Natural killer cell (primary cell): ENCODE data around the gene SNX30. TPM values are rescaled to one million over a fixed set of nuclear protein-coding genes. Genes with fewer than 3 reads are reported as not detected.

Experiments used
- ATAC-seq, 3 donors: fragments of 150-1000 bp in 2 of 3; fragments of 200-7000 bp in 1 of 3; cut with Tn5 transposase; 1 replicate in 1 of 3; 2 replicates in 2 of 3; pipeline ENCODE4 v1.10.0; 2021; ENCODE audit warnings: mild to moderate bottlenecking in 2 of 3, moderate library complexity in 2 of 3
- DNase-seq, 2 donors: peaks; one replicate each; pipeline versions ENCODE4 v3.0.0 to v3.0.0-alpha.2; 2013 to 2021; ENCODE audit warnings: mixed read lengths in 1 of 2
- H3K27ac ChIP-seq: one replicate; pipeline ENCODE4 v1.5.1; 2013; ENCODE audit warnings: mild to moderate bottlenecking, low read length
- H3K27me3 ChIP-seq: one replicate; pipeline ENCODE4 v1.6.1; 2013; ENCODE audit warnings: low read length; ENCODE audit not compliant: control insufficient read depth, insufficient read depth
- H3K36me3 ChIP-seq: one replicate; pipeline ENCODE4 v1.6.1; 2013; ENCODE audit warnings: low read length; ENCODE audit not compliant: control insufficient read depth, insufficient read depth
- H3K4me1 ChIP-seq: one replicate; pipeline ENCODE4 v1.6.1; 2013; ENCODE audit warnings: low read length; ENCODE audit not compliant: control insufficient read depth, insufficient read depth
- H3K4me3 ChIP-seq: one replicate; pipeline ENCODE4 v1.5.1; 2013; ENCODE audit warnings: low read length
- H3K9me3 ChIP-seq: one replicate; pipeline ENCODE4 v1.6.1; 2013; ENCODE audit warnings: low read length; ENCODE audit not compliant: control insufficient read depth, insufficient read depth
- H3K27ac Mint-ChIP-seq, 2 donors: one replicate each; pipeline ENCODE4 v1.8.0; 2022; ENCODE audit warnings: mild to moderate bottlenecking in 2 of 2, mixed read lengths in 2 of 2, moderate library complexity in 1 of 2
- H3K27me3 Mint-ChIP-seq, 2 donors: one replicate each; pipeline ENCODE4 v1.8.0; 2022; ENCODE audit warnings: low read depth in 2 of 2, mixed read lengths in 2 of 2
- H3K36me3 Mint-ChIP-seq: one replicate; pipeline ENCODE4 v1.8.0; 2022; ENCODE audit warnings: mixed read lengths
- H3K4me1 Mint-ChIP-seq, 2 donors: one replicate each; pipeline ENCODE4 v1.8.0; 2022; ENCODE audit warnings: mixed read lengths in 2 of 2
- H3K4me3 Mint-ChIP-seq: one replicate; pipeline ENCODE4 v1.8.0; 2022; ENCODE audit warnings: mild to moderate bottlenecking, moderate library complexity, mixed read lengths
- H3K9me3 Mint-ChIP-seq, 2 donors: one replicate each; pipeline ENCODE4 v1.8.0; 2022; ENCODE audit warnings: mixed read lengths in 2 of 2
- WGBS: methylation state at CpG from one replicate; pipeline ENCODE4 v1.1.7; 2013; ENCODE audit warnings: missing lambda C conversion rate; ENCODE audit not compliant: insufficient coverage; 5-methylcytosine and 5-hydroxymethylcytosine counted together
- intact Hi-C: fragments of 100-400 bp; cut with micrococcal nuclease; formaldehyde crosslinking; loops from one replicate; pipeline ENCODE4 v1.14.2; 2022
- total RNA-seq, 4 donors: library from RNA; stranded (reverse); fragments of 120-200 nt in 1 of 4; gene quantifications; one replicate each; pipeline versions ENCODE4 v1.2.3 to v1.2.4, GENCODE V29; 2013 to 2022
- TF ChIP-seq, protein P1 (sequence below): fragments of 200-600 bp; IDR thresholded peaks from one replicate; pipeline ENCODE4 v1.8.0; 2022; ENCODE audit warnings: antibody characterized with exemption

SNX30 gene
- total RNA-seq, 3 donors from 2014 or later (not counting 1 experiment from before 2014, with no cell fraction given), result 8.5 to 10.5 (median 9.3) TPM

DNA sequence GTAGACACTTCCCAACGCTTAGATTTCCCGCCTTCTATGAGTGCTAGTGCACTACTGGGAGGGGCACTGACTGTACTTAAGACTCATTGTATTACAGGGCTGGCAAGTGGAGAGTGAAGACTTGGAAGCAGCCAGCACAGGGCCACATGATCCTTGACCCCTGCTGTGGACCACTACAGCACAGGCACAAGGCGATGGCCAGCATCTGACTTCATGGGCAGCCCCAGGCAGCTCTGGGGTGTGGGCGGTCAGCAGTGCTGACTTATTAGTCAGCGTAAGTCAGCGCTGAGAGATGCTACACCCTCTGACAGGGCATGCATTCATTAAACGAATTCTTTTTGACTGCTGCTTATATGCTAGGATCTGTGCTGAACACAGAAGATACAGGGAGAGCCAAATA lies 130.8 kb downstream of the SNX30 start:
- Mint-ChIP-seq H3K27me3 (peaks cover 0 to 3% of the 10 kb centered on the region in 2 donors), H3K27ac (no peak overlapping the region), H3K9me3 (no peaks in the 10 kb centered on the region), H3K4me3 (no peak overlapping the region), H3K36me3 (no peaks in the 10 kb centered on the region), H3K4me1 (no peaks in the 10 kb centered on the region)
- TF ChIP-seq, protein P1, sequence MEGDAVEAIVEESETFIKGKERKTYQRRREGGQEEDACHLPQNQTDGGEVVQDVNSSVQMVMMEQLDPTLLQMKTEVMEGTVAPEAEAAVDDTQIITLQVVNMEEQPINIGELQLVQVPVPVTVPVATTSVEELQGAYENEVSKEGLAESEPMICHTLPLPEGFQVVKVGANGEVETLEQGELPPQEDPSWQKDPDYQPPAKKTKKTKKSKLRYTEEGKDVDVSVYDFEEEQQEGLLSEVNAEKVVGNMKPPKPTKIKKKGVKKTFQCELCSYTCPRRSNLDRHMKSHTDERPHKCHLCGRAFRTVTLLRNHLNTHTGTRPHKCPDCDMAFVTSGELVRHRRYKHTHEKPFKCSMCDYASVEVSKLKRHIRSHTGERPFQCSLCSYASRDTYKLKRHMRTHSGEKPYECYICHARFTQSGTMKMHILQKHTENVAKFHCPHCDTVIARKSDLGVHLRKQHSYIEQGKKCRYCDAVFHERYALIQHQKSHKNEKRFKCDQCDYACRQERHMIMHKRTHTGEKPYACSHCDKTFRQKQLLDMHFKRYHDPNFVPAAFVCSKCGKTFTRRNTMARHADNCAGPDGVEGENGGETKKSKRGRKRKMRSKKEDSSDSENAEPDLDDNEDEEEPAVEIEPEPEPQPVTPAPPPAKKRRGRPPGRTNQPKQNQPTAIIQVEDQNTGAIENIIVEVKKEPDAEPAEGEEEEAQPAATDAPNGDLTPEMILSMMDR, result no peak
- intact Hi-C loops, result no loop called here
- Histone ChIP-seq H3K27me3 (no peaks in the 10 kb centered on the region), H3K4me3 (no peak overlapping the region), H3K9me3 (no peaks in the 10 kb centered on the region), H3K4me1 (no peaks in the 10 kb centered on the region), H3K27ac (no peak overlapping the region), H3K36me3 (peaks cover 10% of the 10 kb centered on the region)
- 96% methylated on average over 7 of the region's 7 CpGs for WGBS
- ATAC-seq, result no peak
- no peak for DNase-seq

DNA sequence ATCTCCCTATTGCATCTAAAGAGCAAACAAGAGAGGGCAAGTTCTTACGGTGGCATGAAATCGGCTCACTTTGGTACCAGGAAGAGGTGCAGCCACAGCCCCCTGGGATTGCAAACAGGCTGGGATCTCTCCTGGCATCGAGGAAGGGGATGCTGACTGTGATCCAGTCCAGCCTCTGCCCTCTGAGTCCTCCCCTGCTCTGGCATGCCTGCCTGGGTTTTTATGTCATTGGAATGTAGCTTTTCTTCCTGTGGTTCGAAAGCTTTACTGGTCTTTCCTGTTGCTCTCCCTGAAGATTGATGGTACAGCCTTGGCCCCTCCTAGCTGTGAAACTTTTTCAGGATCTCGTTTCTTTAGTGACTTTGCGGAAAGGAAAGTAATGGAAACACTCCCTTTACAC lies 133.5 kb downstream of the SNX30 start:
- Mint-ChIP-seq H3K36me3 (no peaks in the 10 kb centered on the region), H3K4me1 (no peaks in the 10 kb centered on the region), H3K4me3 (no peak overlapping the region), H3K9me3 (no peaks in the 10 kb centered on the region), H3K27me3 (peaks cover 0 to 3% of the 10 kb centered on the region in 2 donors), H3K27ac (no peak overlapping the region)
- no peaks in the 10 kb centered on the region for H3K27me3 ChIP-seq
- DNase-seq, result no peak
- peaks cover 6% of the 10 kb centered on the region for H3K36me3 ChIP-seq
- H3K9me3 ChIP-seq, result no peaks in the 10 kb centered on the region
- intact Hi-C loops, result no loop called here
- TF ChIP-seq, protein P1, result no peak
- ATAC-seq, result no peak
- WGBS, result 39% methylated on average over 6 of the region's 6 CpGs
- no peaks in the 10 kb centered on the region for H3K4me1 ChIP-seq
- no peak overlapping the region for H3K27ac ChIP-seq
- H3K4me3 ChIP-seq, result no peak overlapping the region

DNA sequence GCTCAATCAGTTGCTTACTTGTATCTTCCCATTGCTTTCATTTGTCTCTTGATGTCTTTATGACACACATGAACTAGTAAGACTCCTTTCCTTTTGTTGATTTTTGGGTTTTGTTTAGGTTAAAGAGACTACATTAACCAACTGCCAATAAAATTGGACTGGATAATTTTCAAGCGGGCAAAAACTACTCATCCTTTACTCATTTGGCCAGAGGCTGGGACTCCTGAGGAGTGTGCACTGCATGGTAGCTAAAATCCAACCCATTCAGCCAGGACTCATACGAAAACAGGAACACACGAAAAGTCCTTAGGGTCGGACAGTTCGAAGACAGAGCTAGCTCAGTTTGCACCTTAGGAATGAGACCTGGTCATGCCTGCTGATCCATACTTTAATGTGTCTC lies 134.2 kb downstream of the SNX30 start:
- no peaks in the 10 kb centered on the region for H3K36me3 Mint-ChIP-seq
- ATAC-seq, result no peak
- DNase-seq, result no peak
- H3K4me1 ChIP-seq, result no peaks in the 10 kb centered on the region
- no peak overlapping the region for H3K27ac ChIP-seq
- WGBS, result 94% methylated on average over 5 of the region's 5 CpGs
- H3K4me3 Mint-ChIP-seq, result no peak overlapping the region
- H3K36me3 ChIP-seq, result peaks cover 6% of the 10 kb centered on the region
- TF ChIP-seq, protein P1, result no peak
- H3K4me3 ChIP-seq, result no peak overlapping the region
- H3K9me3 ChIP-seq, result no peaks in the 10 kb centered on the region
- no peak overlapping the region for H3K27ac Mint-ChIP-seq
- no peaks in the 10 kb centered on the region for H3K27me3 ChIP-seq
- peaks cover 4 to 5% of the 10 kb centered on the region in 2 donors for H3K27me3 Mint-ChIP-seq
- no peaks in the 10 kb centered on the region for H3K4me1 Mint-ChIP-seq
- no peaks in the 10 kb centered on the region for H3K9me3 Mint-ChIP-seq
- intact Hi-C loops, result no loop called here

DNA sequence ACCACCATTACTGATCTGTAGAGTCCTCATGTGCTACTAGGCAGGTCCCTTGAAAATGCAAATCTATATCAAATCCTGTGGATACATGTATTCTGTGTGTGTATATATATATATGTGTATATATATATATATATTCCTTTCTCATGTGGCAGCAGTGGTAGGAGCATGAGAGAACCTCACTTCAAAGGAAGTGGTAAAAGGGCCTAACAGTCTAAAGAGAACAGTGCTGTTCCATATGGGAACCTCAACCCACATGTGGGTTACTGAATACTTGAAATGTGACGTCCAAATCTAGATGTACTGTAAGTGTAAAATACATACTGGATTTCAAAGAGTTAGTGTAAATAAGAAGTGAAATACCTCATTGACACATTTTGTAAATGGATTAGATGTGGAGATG lies 134.8 kb downstream of the SNX30 start:
- Mint-ChIP-seq H3K27ac (no peak overlapping the region), H3K27me3 (peaks cover 10 to 11% of the 10 kb centered on the region in 2 donors), H3K36me3 (no peaks in the 10 kb centered on the region), H3K4me1 (no peaks in the 10 kb centered on the region), H3K4me3 (no peak overlapping the region), H3K9me3 (no peaks in the 10 kb centered on the region)
- no peaks in the 10 kb centered on the region for H3K9me3 ChIP-seq
- no peak overlapping the region for H3K27ac ChIP-seq
- peaks cover under 1% of the 10 kb centered on the region for H3K27me3 ChIP-seq
- WGBS, result 36% methylated on average over 1 of the region's 1 CpG
- DNase-seq (no peak), ATAC-seq (no peak)
- H3K4me3 ChIP-seq, result no peak overlapping the region
- H3K4me1 ChIP-seq, result peaks cover under 1% of the 10 kb centered on the region
- peaks cover 5% of the 10 kb centered on the region for H3K36me3 ChIP-seq
- intact Hi-C loops, result no loop called here
- TF ChIP-seq, protein P1, result no peak
